Vagina (tissue), 2 donors: ENCODE measurements around the gene RBMXL3. TPM values are rescaled to one million over a fixed set of nuclear protein-coding genes. Genes with fewer than 3 reads are reported as not detected.
"Not testable (repeated sequence)": the region's sequence is repeated elsewhere in the genome, so short reads cannot be mapped to it uniquely, and the experiment has no call there.

Experiments used
- DNase-seq, 2 donors: peaks; one replicate each; pipeline ENCODE4 v3.0.0-alpha.2; 2017; ENCODE audit errors: extremely low spot score in 2 of 2
- H3K27ac ChIP-seq: fragments of 200-600 bp; sonication (generic); one replicate; pipeline ENCODE4 v1.5.1; 2019
- H3K27me3 ChIP-seq: fragments of 200-600 bp; sonication (generic); one replicate; pipeline ENCODE4 v1.5.1; 2019
- H3K36me3 ChIP-seq, 2 donors: fragments of 200-600 bp; sonication (generic); one replicate each; pipeline ENCODE4 v1.5.1; 2017 to 2019
- H3K4me1 ChIP-seq: fragments of 200-600 bp; sonication (generic); one replicate; pipeline ENCODE4 v1.5.1; 2019
- H3K4me3 ChIP-seq, 2 donors: fragments of 200-600 bp; sonication (generic); 1 replicate in 1 of 2; 2 replicates in 1 of 2; pipeline ENCODE4 v1.5.1; 2016 to 2019
- H3K9me3 ChIP-seq: fragments of 200-600 bp; sonication (generic); one replicate; pipeline ENCODE4 v1.5.1; 2019
- CTCF ChIP-seq, 3 experiments: fragments of 450-650 bp in 2 of 3; fragments of 200-600 bp in 1 of 3; sonication (generic) in 1 of 3; IDR thresholded peaks; one replicate each; pipeline ENCODE4 v1.5.1; 2017 to 2019; ENCODE audit warnings: antibody characterized with exemption in 3 of 3, mild to moderate bottlenecking in 2 of 3, moderate library complexity in 2 of 3
- POLR2A ChIP-seq, 2 donors: fragments of 450-650 bp; IDR thresholded peaks; one replicate each; pipeline ENCODE4 v1.6.1; 2017; ENCODE audit warnings: antibody characterized with exemption in 2 of 2, mild to moderate bottlenecking in 2 of 2, moderate library complexity in 2 of 2
- POLR2AphosphoS5 ChIP-seq, 2 donors: sonication (generic); formaldehyde crosslinking; IDR thresholded peaks; one replicate each; pipeline ENCODE4 v1.9.0; 2017; ENCODE audit warnings: antibody characterized with exemption in 2 of 2, mild to moderate bottlenecking in 2 of 2, low read depth in 1 of 2; ENCODE audit not compliant: insufficient read depth in 1 of 2
- intact Hi-C: fragments of 100-400 bp; cut with DNase I; formaldehyde crosslinking; loops from one replicate; pipeline ENCODE4 v1.15.1; 2023
- total RNA-seq: library from RNA; depleted of rRNA; stranded (reverse); fragments of >200 nt; gene quantifications from one replicate; pipeline ENCODE4 v1.2.3, GENCODE V29; 2016

RBMXL3 gene
- total RNA-seq, 1 donor from 2014 or later: not detected

GRCh38 chrX:115214151-115214550 is 24.9 kb downstream of the RBMXL3 start:
- Histone ChIP-seq H3K4me1 (no peaks in the 10 kb centered on the region), H3K36me3 (no peaks in the 10 kb centered on the region), H3K27me3 (no peaks in the 10 kb centered on the region), H3K4me3 (no peak overlapping the region), H3K9me3 (no peaks in the 10 kb centered on the region), H3K27ac (no peak overlapping the region)
- TF ChIP-seq POLR2AphosphoS5 (IDR thresholded peaks at IDR 0.05; ENCODE audit: insufficient read depth in 1 of 2, low read depth in 1 of 2): no peak
- no peak for TF ChIP-seq POLR2A (IDR thresholded peaks at IDR 0.05)
- no peak for TF ChIP-seq CTCF (IDR thresholded peaks at IDR 0.05)
- DNase-seq: no peak
- intact Hi-C loops: no loop called here

GRCh38 chrX:115214605-115215004 is 25.4 kb downstream of the RBMXL3 start:
- H3K27me3 ChIP-seq: no peaks in the 10 kb centered on the region
- intact Hi-C loops: no loop called here
- H3K36me3 ChIP-seq: no peaks in the 10 kb centered on the region
- TF ChIP-seq POLR2AphosphoS5 (IDR thresholded peaks at IDR 0.05; ENCODE audit: insufficient read depth in 1 of 2, low read depth in 1 of 2) (no peak), POLR2A (IDR thresholded peaks at IDR 0.05) (no peak), CTCF (IDR thresholded peaks at IDR 0.05) (no peak)
- no peak overlapping the region for H3K4me3 ChIP-seq
- DNase-seq: no peak
- H3K27ac ChIP-seq: no peak overlapping the region
- no peaks in the 10 kb centered on the region for H3K9me3 ChIP-seq
- H3K4me1 ChIP-seq: no peaks in the 10 kb centered on the region

- H3K27me3 ChIP-seq, H3K4me1 ChIP-seq, intact Hi-C loops, DNase-seq, H3K36me3 ChIP-seq, H3K9me3 ChIP-seq, H3K27ac ChIP-seq, H3K4me3 ChIP-seq: not testable (repeated sequence)
Observed at GRCh38 chrX:115217346-115217745, 28.1 kb downstream of the RBMXL3 start.

- intact Hi-C loops: no loop called here
Observed at GRCh38 chrX:115226929-115227328, 37.7 kb downstream of the RBMXL3 start.

GRCh38 chrX:115229337-115230003 is 40.3 kb downstream of the RBMXL3 start:
- Histone ChIP-seq H3K27ac (no peak overlapping the region), H3K27me3 (no peaks in the 10 kb centered on the region), H3K9me3 (no peaks in the 10 kb centered on the region), H3K36me3 (no peaks in the 10 kb centered on the region), H3K4me3 (no peak overlapping the region), H3K4me1 (no peaks in the 10 kb centered on the region)
- intact Hi-C loops: no loop called here
- TF ChIP-seq POLR2A (IDR thresholded peaks at IDR 0.05) (no peak), POLR2AphosphoS5 (IDR thresholded peaks at IDR 0.05; ENCODE audit: insufficient read depth in 1 of 2, low read depth in 1 of 2) (no peak), CTCF (IDR thresholded peaks at IDR 0.05) (no peak)
- no peak for DNase-seq

More at GRCh38 chrX:115226929-115227328, 37.7 kb downstream of the RBMXL3 start:
- no peaks in the 10 kb centered on the region for H3K4me1 ChIP-seq
- no peaks in the 10 kb centered on the region for H3K36me3 ChIP-seq
- DNase-seq: no peak
- no peak for TF ChIP-seq POLR2AphosphoS5 (IDR thresholded peaks at IDR 0.05; ENCODE audit: insufficient read depth in 1 of 2, low read depth in 1 of 2)
- peak in 1 of 3 experiments; percentile 9 for TF ChIP-seq CTCF (IDR thresholded peaks at IDR 0.05)
- H3K9me3 ChIP-seq: no peaks in the 10 kb centered on the region
- H3K27me3 ChIP-seq: no peaks in the 10 kb centered on the region
- H3K4me3 ChIP-seq: no peak overlapping the region
- no peak overlapping the region for H3K27ac ChIP-seq
